WERI-Rb-1 (cell line): ENCODE measurements around the gene KCTD3.

Experiments used
- DNase-seq: peaks from one replicate; pipeline ENCODE4 v3.0.0-alpha.2; 2020
- H3K27ac ChIP-seq: fragments of 250-450 bp; sonication (Bioruptor Pico); 2 replicates; pipeline ENCODE4 v1.5.1; 2020; ENCODE audit warnings: mild to moderate bottlenecking, moderate library complexity
- H3K27me3 ChIP-seq: fragments of 250-450 bp; sonication (Bioruptor Pico); 2 replicates; pipeline ENCODE4 v1.5.1; 2021; ENCODE audit warnings: mild to moderate bottlenecking, low read depth, moderate library complexity; ENCODE audit not compliant: insufficient read depth, severe bottlenecking
- H3K36me3 ChIP-seq: fragments of 250-450 bp; sonication (Bioruptor Pico); 2 replicates; pipeline ENCODE4 v1.5.1; 2020; ENCODE audit warnings: mild to moderate bottlenecking, moderate library complexity
- H3K4me3 ChIP-seq: 2 replicates; pipeline ENCODE4 v1.5.1; 2011; ENCODE audit warnings: low read depth, mild to moderate bottlenecking, control low read depth, low read length
- H3K9me3 ChIP-seq: fragments of 250-450 bp; sonication (Bioruptor Pico); 2 replicates; pipeline ENCODE4 v1.5.1; 2021; ENCODE audit warnings: mild to moderate bottlenecking, moderate library complexity; ENCODE audit not compliant: severe bottlenecking
- CTCF ChIP-seq: IDR thresholded peaks from 2 replicates; pipeline ENCODE4 v1.5.1; 2011; ENCODE audit warnings: low read depth, mild to moderate bottlenecking, control low read depth, inconsistent platforms, low read length

The KCTD3 gene

GRCh38 chr1:215606564-215607168, 39.6 kb downstream of the KCTD3 start:
- H3K27ac ChIP-seq: no peak overlapping the region
- H3K4me3 ChIP-seq: no peak overlapping the region
- TF ChIP-seq CTCF: no peak
- peaks cover 27% of the 10 kb centered on the region for H3K36me3 ChIP-seq
- H3K9me3 ChIP-seq: no peaks in the 10 kb centered on the region
- no peak for DNase-seq
- no peaks in the 10 kb centered on the region for H3K27me3 ChIP-seq

- no peak for TF ChIP-seq CTCF
- H3K36me3 ChIP-seq: peaks cover 34% of the 10 kb centered on the region
Observed at GRCh38 chr1:215607412-215607811, 40.3 kb downstream of the KCTD3 start.

GRCh38 chr1:215608646-215609045, 41.5 kb downstream of the KCTD3 start:
- Histone ChIP-seq H3K9me3 (no peaks in the 10 kb centered on the region), H3K4me3 (no peak overlapping the region)
- no peak for TF ChIP-seq CTCF

More at GRCh38 chr1:215607412-215607811, 40.3 kb downstream of the KCTD3 start:
- Histone ChIP-seq H3K4me3 (no peak overlapping the region), H3K9me3 (no peaks in the 10 kb centered on the region), H3K27me3 (no peaks in the 10 kb centered on the region), H3K27ac (peak overlapping the region; percentile 24; the same call in 1 of the 2 replicates)
- DNase-seq: no peak

GRCh38 chr1:215612391-215612790, 45.3 kb downstream of the KCTD3 start:
- Histone ChIP-seq H3K27me3 (no peaks in the 10 kb centered on the region), H3K27ac (no peak overlapping the region), H3K9me3 (no peaks in the 10 kb centered on the region), H3K4me3 (no peak overlapping the region), H3K36me3 (peaks cover 38% of the 10 kb centered on the region)
- no peak for DNase-seq
- TF ChIP-seq CTCF: no peak

More at GRCh38 chr1:215608646-215609045, 41.5 kb downstream of the KCTD3 start:
- Histone ChIP-seq H3K27ac (no peak overlapping the region), H3K36me3 (peaks cover 41% of the 10 kb centered on the region), H3K27me3 (no peaks in the 10 kb centered on the region)
- DNase-seq: no peak

GRCh38 chr1:215617979-215618378, 50.9 kb downstream of the KCTD3 start:
- Histone ChIP-seq H3K4me3 (no peak overlapping the region), H3K9me3 (no peaks in the 10 kb centered on the region), H3K36me3 (peaks cover 10% of the 10 kb centered on the region), H3K27ac (no peak overlapping the region), H3K27me3 (no peaks in the 10 kb centered on the region)
- TF ChIP-seq CTCF: no peak
- no peak for DNase-seq

- no peak for TF ChIP-seq CTCF
- Histone ChIP-seq H3K4me3 (no peak overlapping the region), H3K9me3 (no peaks in the 10 kb centered on the region), H3K27ac (no peak overlapping the region), H3K36me3 (peaks cover 5% of the 10 kb centered on the region; the same call in 1 of the 2 replicates), H3K27me3 (no peaks in the 10 kb centered on the region)
- no peak for DNase-seq
Observed at GRCh38 chr1:215623162-215623561, 56.1 kb downstream of the KCTD3 start.
